HepG2 (cell line): ENCODE measurements around the gene KLHL13. TPM values are rescaled to one million over a fixed set of nuclear protein-coding genes. Genes with fewer than 3 reads are reported as not detected.

ENCODE experiments used
- ATAC-seq: fragments of 200-7000 bp; cut with Tn5 transposase; 3 replicates; pipeline ENCODE4 v1.9.1; 2020; ENCODE audit warnings: mild to moderate bottlenecking, moderate library complexity
- BruUV-seq: library from RNA; stranded (reverse); fragments of 400-500 nt; replicated peaks from 2 replicates; lab custom pipeline; 2021; lab: Mats Ljungman, UMichigan
- CTCF ChIA-PET: fragments of 300-600 bp; formaldehyde crosslinking; extraction: SDS; loops from one replicate; lab custom pipeline; 2021; ENCODE audit warnings: low total read pairs, inconsistent platforms, low intra/inter-chr PET ratio; lab: Yijun Ruan, JAX
- POLR2A ChIA-PET: fragments of 350-600 bp; sonication (Branson Sonifier 250); formaldehyde crosslinking; loops from one replicate; lab custom pipeline; 2020; ENCODE audit warnings: antibody characterized with exemption, inconsistent platforms; lab: Yijun Ruan, JAX
- DNase-seq: peaks from one replicate; pipeline ENCODE4 v3.0.0-alpha.2; 2015; ENCODE audit warnings: low spot score
- FAIRE-seq: peaks from 3 replicates; lab custom pipeline; 2011; peaks lifted over from hg19 to GRCh38; lab: Jason Lieb, UNC
- H2AFZ ChIP-seq: one replicate; pipeline ENCODE4 v1.6.1; 2011; ENCODE audit warnings: low read length, inconsistent platforms
- H3K27ac ChIP-seq: fragments of 300-600 bp; 3 replicates; pipeline ENCODE4 v1.8.0; 2011; ENCODE audit warnings: mixed run types, mild to moderate bottlenecking, mixed read lengths, low read length, inconsistent platforms; ENCODE audit not compliant: insufficient read depth; ENCODE audit errors: extremely low read length
- H3K27me3 ChIP-seq, 2 experiments: fragments of 200-600 bp in 1 of 2; 2 replicates in 1 of 2; 3 replicates in 1 of 2; pipeline versions ENCODE4 v1.6.0 to v1.8.0; 2011; ENCODE audit warnings: low read length in 2 of 2, mild to moderate bottlenecking in 2 of 2, moderate library complexity in 2 of 2, inconsistent platforms in 1 of 2; ENCODE audit not compliant: insufficient read depth in 2 of 2, control insufficient read depth in 1 of 2
- H3K36me3 ChIP-seq, 2 experiments: fragments of 200-600 bp in 1 of 2; replicated peaks in 1 of 2; 2 replicates in 1 of 2; 3 replicates in 1 of 2; pipeline versions ENCODE4 v1.5.1 to v1.8.0; 2011; ENCODE audit warnings: low read length in 2 of 2, inconsistent platforms in 1 of 2; ENCODE audit not compliant: insufficient read depth in 2 of 2, control insufficient read depth in 1 of 2
- H3K4me1 ChIP-seq: 2 replicates; pipeline ENCODE4 v1.5.1; 2012; ENCODE audit warnings: low read length, inconsistent platforms; ENCODE audit not compliant: insufficient read depth
- H3K4me2 ChIP-seq: 2 replicates; pipeline ENCODE4 v1.6.0; 2011; ENCODE audit warnings: low read depth, low read length, inconsistent platforms
- H3K4me3 ChIP-seq, 3 experiments: fragments of 200-600 bp in 1 of 3; sonication (generic), shearing (Covaris generic) in 1 of 3; replicated peaks in 1 of 3; 2 replicates each; pipeline ENCODE4 v1.5.1; 2011 to 2016; ENCODE audit warnings: low read length in 3 of 3, inconsistent platforms in 2 of 3, low read depth in 2 of 3, mild to moderate bottlenecking in 2 of 3, control low read depth in 1 of 3, mixed read lengths in 1 of 3; ENCODE audit not compliant: insufficient read depth in 1 of 3
- H3K79me2 ChIP-seq: one replicate; pipeline ENCODE4 v1.6.1; 2011; ENCODE audit warnings: low read length, inconsistent platforms; ENCODE audit not compliant: insufficient read depth
- H3K9ac ChIP-seq: 2 replicates; pipeline ENCODE4 v1.6.0; 2011; ENCODE audit warnings: mild to moderate bottlenecking, low read depth, low read length, inconsistent platforms; ENCODE audit not compliant: insufficient read depth
- H3K9me3 ChIP-seq: 2 replicates; pipeline ENCODE4 v1.5.1; 2012; ENCODE audit warnings: mild to moderate bottlenecking, low read length
- H4K20me1 ChIP-seq: 2 replicates; pipeline ENCODE4 v1.6.0; 2011; ENCODE audit warnings: inconsistent platforms, mild to moderate bottlenecking, low read length, moderate library complexity; ENCODE audit not compliant: insufficient read depth
- BHLHE40 ChIP-seq: IDR thresholded peaks from 2 replicates; pipeline ENCODE4 v1.6.1; 2011; ENCODE audit warnings: low read length, improper control_type of control experiment
- CTCF ChIP-seq: sonication (generic); formaldehyde crosslinking; IDR thresholded peaks from 2 replicates; pipeline ENCODE4 v1.5.0; 2020; ENCODE audit warnings: mild to moderate bottlenecking, missing genetic modification reagents, moderate library complexity
- NFAT5 ChIP-seq: sonication (generic); formaldehyde crosslinking; IDR thresholded peaks from 2 replicates; pipeline ENCODE4 v1.4.0; 2020; ENCODE audit warnings: missing genetic modification reagents
- ZNF317 ChIP-seq: sonication (generic); formaldehyde crosslinking; IDR thresholded peaks from 2 replicates; pipeline ENCODE4 v1.5.0; 2020; ENCODE audit warnings: mild to moderate bottlenecking, missing genetic modification reagents
- ZNF773 ChIP-seq: sonication (generic); formaldehyde crosslinking; IDR thresholded peaks from 2 replicates; pipeline ENCODE4 v1.4.0; 2020; ENCODE audit warnings: missing genetic modification reagents, borderline replicate concordance
- ZNF792 ChIP-seq: IDR thresholded peaks from 2 replicates; pipeline ENCODE4 v1.6.1; 2016
- WGBS: methylation state at CpG from one replicate; pipeline ENCODE4 v1.1.6; 2017; ENCODE audit warnings: low lambda C conversion rate; 5-methylcytosine and 5-hydroxymethylcytosine counted together
- in situ Hi-C: cut with HindIII; loops from 2 replicates; pipeline ENCODE4 v1.10.0; 2017; ENCODE audit warnings: low pct_unique_long_range_greater_than_20kb; ENCODE audit not compliant: extremely low pct_ligation_motif_present
- intact Hi-C: fragments of 100-400 bp; cut with micrococcal nuclease; formaldehyde crosslinking; loops from one replicate; pipeline ENCODE4 v1.10.0; 2022; ENCODE audit not compliant: unreplicated experiment
- polyA plus RNA-seq, 8 experiments: library from polyadenylated mRNA; depleted of rRNA in 3 of 8; stranded (reverse) in 7 of 8; unstranded in 1 of 8; fragments of >200 nt; fragmentation: Illumina TruSeq in 4 of 8; extraction: Trizol in 4 of 8; gene quantifications; 2 replicates each; pipeline versions ENCODE4 v1.2.1 to v1.2.3, GENCODE V29; 2011 to 2016; ENCODE audit warnings: low read depth in 4 of 8, missing spikeins in 1 of 8, mixed read lengths in 1 of 8; ENCODE audit not compliant: insufficient read depth in 1 of 8
- total RNA-seq, 5 experiments: library from RNA; depleted of rRNA; stranded (reverse); fragments of >200 nt; fragmentation: Illumina TruSeq; extraction: Trizol; gene quantifications; 2 replicates each; pipeline ENCODE4 v1.2.3, GENCODE V29; 2016; ENCODE audit warnings: low read depth in 1 of 5
- TF ChIP-seq, protein P1 (sequence below): sonication (generic); formaldehyde crosslinking; IDR thresholded peaks from 2 replicates; pipeline ENCODE4 v1.4.0; 2020; ENCODE audit warnings: missing genetic modification reagents

KLHL13 gene
- total and polyA plus RNA-seq, 2 of the 13 experiments (the other 11 are each of a cell fraction or from before 2014, with no cell fraction given), result 0.28 to 1.6 TPM

GRCh38 chrX:117987373-117987772 lies 129.2 kb downstream of the KLHL13 start (continued):
- TF ChIP-seq, protein P1, sequence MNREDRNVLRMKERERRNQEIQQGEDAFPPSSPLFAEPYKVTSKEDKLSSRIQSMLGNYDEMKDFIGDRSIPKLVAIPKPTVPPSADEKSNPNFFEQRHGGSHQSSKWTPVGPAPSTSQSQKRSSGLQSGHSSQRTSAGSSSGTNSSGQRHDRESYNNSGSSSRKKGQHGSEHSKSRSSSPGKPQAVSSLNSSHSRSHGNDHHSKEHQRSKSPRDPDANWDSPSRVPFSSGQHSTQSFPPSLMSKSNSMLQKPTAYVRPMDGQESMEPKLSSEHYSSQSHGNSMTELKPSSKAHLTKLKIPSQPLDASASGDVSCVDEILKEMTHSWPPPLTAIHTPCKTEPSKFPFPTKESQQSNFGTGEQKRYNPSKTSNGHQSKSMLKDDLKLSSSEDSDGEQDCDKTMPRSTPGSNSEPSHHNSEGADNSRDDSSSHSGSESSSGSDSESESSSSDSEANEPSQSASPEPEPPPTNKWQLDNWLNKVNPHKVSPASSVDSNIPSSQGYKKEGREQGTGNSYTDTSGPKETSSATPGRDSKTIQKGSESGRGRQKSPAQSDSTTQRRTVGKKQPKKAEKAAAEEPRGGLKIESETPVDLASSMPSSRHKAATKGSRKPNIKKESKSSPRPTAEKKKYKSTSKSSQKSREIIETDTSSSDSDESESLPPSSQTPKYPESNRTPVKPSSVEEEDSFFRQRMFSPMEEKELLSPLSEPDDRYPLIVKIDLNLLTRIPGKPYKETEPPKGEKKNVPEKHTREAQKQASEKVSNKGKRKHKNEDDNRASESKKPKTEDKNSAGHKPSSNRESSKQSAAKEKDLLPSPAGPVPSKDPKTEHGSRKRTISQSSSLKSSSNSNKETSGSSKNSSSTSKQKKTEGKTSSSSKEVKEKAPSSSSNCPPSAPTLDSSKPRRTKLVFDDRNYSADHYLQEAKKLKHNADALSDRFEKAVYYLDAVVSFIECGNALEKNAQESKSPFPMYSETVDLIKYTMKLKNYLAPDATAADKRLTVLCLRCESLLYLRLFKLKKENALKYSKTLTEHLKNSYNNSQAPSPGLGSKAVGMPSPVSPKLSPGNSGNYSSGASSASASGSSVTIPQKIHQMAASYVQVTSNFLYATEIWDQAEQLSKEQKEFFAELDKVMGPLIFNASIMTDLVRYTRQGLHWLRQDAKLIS (CRISPR knock-in tag), result no peak
- no peak for TF ChIP-seq NFAT5 (CRISPR knock-in tag)
- TF ChIP-seq, all 625 proteins: peak for 0

DNA sequence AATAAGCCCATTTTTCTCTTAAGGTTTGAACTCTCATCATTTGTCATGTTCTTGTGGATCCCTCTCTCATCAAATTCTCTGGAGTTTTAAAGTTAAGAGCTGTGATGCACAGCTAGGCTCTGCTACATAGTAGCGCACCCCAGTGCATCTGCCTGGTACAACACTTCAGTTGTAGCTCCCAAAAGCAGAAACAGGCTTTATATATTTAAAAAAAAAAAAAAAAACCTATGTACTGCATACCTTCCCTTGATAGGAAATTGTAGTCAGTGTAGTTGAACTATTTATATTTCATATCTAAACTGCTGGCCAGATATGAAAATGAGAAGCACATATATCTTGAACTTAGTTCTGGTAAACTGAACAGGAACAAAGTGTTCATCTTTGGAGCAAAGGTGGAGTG lies 131.4 kb downstream of the KLHL13 start:
- H4K20me1 ChIP-seq, result no peaks in the 10 kb centered on the region
- no TSS peak for BruUV-seq
- CTCF ChIA-PET, result no interaction called here
- FAIRE-seq (no peak), ATAC-seq (no peak), DNase-seq (no peak)
- in situ Hi-C loops, result no loop called here
- H2AFZ ChIP-seq, result no peak overlapping the region
- H3K9ac ChIP-seq, result no peak overlapping the region
- no peaks in the 10 kb centered on the region for H3K9me3 ChIP-seq
- no peaks in the 10 kb centered on the region for H3K27me3 ChIP-seq
- H3K27ac ChIP-seq, result no peak overlapping the region
- TF ChIP-seq ZNF773 (CRISPR knock-in tag) (no peak), BHLHE40 (no peak), CTCF (CRISPR knock-in tag) (peak; percentile 19; the same call in 1 of the 2 replicates), ZNF317 (no peak), ZNF792 (CRISPR knock-in tag) (no peak)
- H3K4me1 ChIP-seq, result no peaks in the 10 kb centered on the region
- H3K4me2 ChIP-seq, result no peak overlapping the region
- POLR2A ChIA-PET, result no interaction called here
- no peaks in the 10 kb centered on the region for H3K79me2 ChIP-seq
- no peak overlapping the region for H3K4me3 ChIP-seq
- intact Hi-C loops, result no loop called here
- 56% methylated on average over 1 of the region's 1 CpG for WGBS
- no peaks in the 10 kb centered on the region for H3K36me3 ChIP-seq
